H1 (cell line): ENCODE results near the gene LOXL4. TPM values are rescaled to one million over a fixed set of nuclear protein-coding genes. Genes with fewer than 3 reads are reported as not detected.

Experiments used
- CTCF ChIA-PET: fragments of 300-600 bp; sonication (Branson Sonifier 250); formaldehyde crosslinking; loops from one replicate; lab custom pipeline; 2021; ENCODE audit not compliant: partially characterized antibody; lab: Charles Lee
- POLR2A ChIA-PET: fragments of 300-600 bp; sonication (Branson Sonifier 250); formaldehyde crosslinking; loops from one replicate; lab custom pipeline; 2021; ENCODE audit warnings: inconsistent platforms; ENCODE audit not compliant: partially characterized antibody; lab: Charles Lee
- DNase-seq, 2 experiments: peaks; one replicate each; pipeline versions ENCODE4 v3.0.0 to v3.0.0-alpha.2; 2010 to 2022; ENCODE audit warnings: low spot score in 2 of 2, low read depth in 1 of 2, mixed read lengths in 1 of 2
- FAIRE-seq: peaks from 2 replicates; lab custom pipeline; 2011; peaks lifted over from hg19 to GRCh38; lab: Jason Lieb, UNC
- H2AFZ ChIP-seq: 2 replicates; pipeline ENCODE4 v1.8.1; 2012; ENCODE audit warnings: low read length, inconsistent platforms
- H2AK5ac ChIP-seq: 2 replicates; pipeline ENCODE4 v1.6.1; 2013; ENCODE audit warnings: low read depth, low read length
- H2BK120ac ChIP-seq: replicated peaks from 2 replicates; pipeline ENCODE3; 2013; ENCODE audit warnings: low read depth, low read length, inconsistent platforms
- H2BK12ac ChIP-seq: 2 replicates; pipeline ENCODE4 v1.6.1; 2013; ENCODE audit warnings: low read depth, low read length
- H2BK15ac ChIP-seq: 2 replicates; pipeline ENCODE4 v1.6.1; 2013; ENCODE audit warnings: low read length
- H2BK20ac ChIP-seq: 2 replicates; pipeline ENCODE4 v1.6.1; 2013; ENCODE audit warnings: low read length
- H2BK5ac ChIP-seq: 2 replicates; pipeline ENCODE4 v1.6.1; 2013; ENCODE audit warnings: low read depth, low read length
- H3K14ac ChIP-seq: 2 replicates; pipeline ENCODE4 v1.6.1; 2013; ENCODE audit warnings: inconsistent platforms; ENCODE audit not compliant: insufficient read length
- H3K18ac ChIP-seq: 2 replicates; pipeline ENCODE4 v1.6.1; 2013; ENCODE audit warnings: low read length; ENCODE audit errors: extremely low read depth
- H3K23ac ChIP-seq: 2 replicates; pipeline ENCODE4 v1.6.1; 2013; ENCODE audit warnings: inconsistent platforms; ENCODE audit not compliant: insufficient read length
- H3K23me2 ChIP-seq: 2 replicates; pipeline ENCODE4 v1.6.1; 2013; ENCODE audit warnings: low read depth, low read length
- H3K27ac ChIP-seq: 2 replicates; pipeline ENCODE4 v1.6.1; 2011; ENCODE audit warnings: low read depth, low read length, inconsistent platforms
- H3K27me3 ChIP-seq, 4 experiments: replicated peaks in 1 of 4; 1 replicate in 1 of 4; 2 replicates in 3 of 4; pipeline versions ENCODE4 v1.6.1 to v1.8.1; 2011 to 2013; ENCODE audit warnings: low read length in 3 of 4, mild to moderate bottlenecking in 3 of 4, inconsistent platforms in 2 of 4, mixed read lengths in 2 of 4, moderate library complexity in 1 of 4; ENCODE audit not compliant: control insufficient read depth in 3 of 4, insufficient read depth in 3 of 4; ENCODE audit errors: extremely low read depth in 1 of 4
- H3K36me3 ChIP-seq, 4 experiments: 2 replicates each; pipeline versions ENCODE4 v1.6.1 to v1.8.1; 2011 to 2013; ENCODE audit warnings: mild to moderate bottlenecking in 4 of 4, low read length in 3 of 4, moderate library complexity in 2 of 4, control low read depth in 1 of 4, inconsistent platforms in 1 of 4; ENCODE audit not compliant: insufficient read depth in 4 of 4, control insufficient read depth in 2 of 4
- H3K4ac ChIP-seq: replicated peaks from 2 replicates; pipeline ENCODE3; 2013; ENCODE audit warnings: low read length, low read depth, mixed read lengths, inconsistent platforms; ENCODE audit not compliant: insufficient read length
- H3K4me1 ChIP-seq, 4 experiments: replicated peaks in 1 of 4; 1 replicate in 1 of 4; 2 replicates in 3 of 4; pipeline versions ENCODE4 v1.6.1 to v1.8.1; 2011 to 2013; ENCODE audit warnings: low read length in 3 of 4, inconsistent platforms in 2 of 4, mixed read lengths in 1 of 4; ENCODE audit not compliant: insufficient read depth in 4 of 4, control insufficient read depth in 3 of 4
- H3K4me2 ChIP-seq, 2 experiments: 2 replicates each; pipeline versions ENCODE4 v1.6.1 to v1.8.1; 2011 to 2013; ENCODE audit warnings: low read depth in 2 of 2, low read length in 2 of 2, control low read depth in 1 of 2, inconsistent platforms in 1 of 2, mild to moderate bottlenecking in 1 of 2; ENCODE audit not compliant: insufficient read depth in 1 of 2
- H3K4me3 ChIP-seq, 4 experiments: fragments of 200-600, 300-600 bp in 1 of 4; sonication (generic), shearing (Covaris generic), sonication (Bioruptor Twin) in 1 of 4; 2 replicates each; pipeline versions ENCODE4 v1.5.1 to v1.8.1; 2011 to 2016; ENCODE audit warnings: low read length in 4 of 4, low read depth in 3 of 4, control low read depth in 2 of 4, inconsistent platforms in 2 of 4, mild to moderate bottlenecking in 2 of 4, mixed read lengths in 1 of 4, moderate library complexity in 1 of 4; ENCODE audit not compliant: insufficient read depth in 2 of 4; ENCODE audit errors: extremely low read depth in 1 of 4
- H3K56ac ChIP-seq: replicated peaks from 2 replicates; pipeline ENCODE3; 2013; ENCODE audit warnings: low read depth, mild to moderate bottlenecking, mixed read lengths, low read length, inconsistent platforms; ENCODE audit not compliant: insufficient read length
- H3K79me1 ChIP-seq: 2 replicates; pipeline ENCODE4 v1.6.1; 2013; ENCODE audit warnings: low read depth, low read length, control low read depth
- H3K79me2 ChIP-seq, 2 experiments: 2 replicates each; pipeline versions ENCODE4 v1.6.1 to v1.8.1; 2012 to 2013; ENCODE audit warnings: low read length in 2 of 2, mild to moderate bottlenecking in 2 of 2, inconsistent platforms in 1 of 2; ENCODE audit not compliant: insufficient read depth in 2 of 2, control insufficient read depth in 1 of 2
- H3K9ac ChIP-seq, 4 experiments: replicated peaks in 1 of 4; 1 replicate in 1 of 4; 2 replicates in 3 of 4; pipeline versions ENCODE4 v1.6.1 to v1.8.1; 2011 to 2013; ENCODE audit warnings: low read depth in 3 of 4, low read length in 3 of 4, control low read depth in 2 of 4, mild to moderate bottlenecking in 2 of 4, moderate library complexity in 2 of 4, inconsistent platforms in 1 of 4; ENCODE audit errors: extremely low read depth in 1 of 4
- H3K9me3 ChIP-seq, 2 experiments: 2 replicates each; pipeline versions ENCODE4 v1.6.1 to v1.8.1; 2012 to 2013; ENCODE audit warnings: mild to moderate bottlenecking in 2 of 2, moderate library complexity in 2 of 2, control low read depth in 1 of 2, inconsistent platforms in 1 of 2, low read depth in 1 of 2, low read length in 1 of 2, mixed read lengths in 1 of 2; ENCODE audit not compliant: insufficient read depth in 2 of 2
- H4K20me1 ChIP-seq, 2 experiments: replicated peaks in 1 of 2; 2 replicates each; pipeline versions ENCODE3 to v1.8.1; 2011 to 2013; ENCODE audit warnings: inconsistent platforms in 2 of 2, low read length in 2 of 2, mild to moderate bottlenecking in 1 of 2; ENCODE audit not compliant: insufficient read depth in 2 of 2, control insufficient read depth in 1 of 2
- H4K5ac ChIP-seq: 2 replicates; pipeline ENCODE4 v1.6.1; 2013; ENCODE audit warnings: low read length, low read depth, mixed read lengths, inconsistent platforms; ENCODE audit not compliant: insufficient read length
- H4K8ac ChIP-seq: 2 replicates; pipeline ENCODE4 v1.8.0; 2013; ENCODE audit warnings: mild to moderate bottlenecking, moderate library complexity, low read length, inconsistent platforms; ENCODE audit not compliant: insufficient read depth; ENCODE audit errors: extremely low read depth
- H4K91ac ChIP-seq: replicated peaks from 2 replicates; pipeline ENCODE3; 2013; ENCODE audit warnings: low read length, mixed read lengths, inconsistent platforms; ENCODE audit not compliant: insufficient read length
- FOSL1 ChIP-seq: IDR thresholded peaks from 2 replicates; pipeline ENCODE4 v1.6.1; 2011; ENCODE audit warnings: mild to moderate bottlenecking, low read depth, low read length, moderate library complexity; ENCODE audit not compliant: insufficient read depth
- HDAC6 ChIP-seq: IDR thresholded peaks from one replicate; pipeline ENCODE4 v1.7.1; 2012; ENCODE audit warnings: low read depth, mild to moderate bottlenecking, inconsistent platforms, low read length, moderate library complexity
- POU5F1 ChIP-seq: IDR thresholded peaks from 2 replicates; pipeline ENCODE4 v1.6.1; 2011; ENCODE audit warnings: low read depth, mild to moderate bottlenecking, low read length, moderate library complexity
- SAP30 ChIP-seq: fragments of 300-600 bp; sonication (generic); IDR thresholded peaks from 2 replicates; pipeline ENCODE4 v1.7.1; 2012; ENCODE audit warnings: low read length, moderate library complexity, mild to moderate bottlenecking, inconsistent platforms; ENCODE audit not compliant: insufficient read depth, insufficient replicate concordance
- SIRT6 ChIP-seq: IDR thresholded peaks from one replicate; pipeline ENCODE4 v1.7.1; 2012; ENCODE audit warnings: low read length, inconsistent platforms
- TAF1 ChIP-seq: IDR thresholded peaks from 2 replicates; pipeline ENCODE4 v1.6.1; 2011; ENCODE audit warnings: mild to moderate bottlenecking, low read depth, low read length
- TBP ChIP-seq: IDR thresholded peaks from 2 replicates; pipeline ENCODE4 v1.6.1; 2011; ENCODE audit warnings: low read depth, low read length, improper control_type of control experiment
- TEAD4 ChIP-seq: IDR thresholded peaks from 2 replicates; pipeline ENCODE4 v1.6.1; 2012; ENCODE audit warnings: low read depth, low read length, inconsistent platforms, mixed read lengths
- WGBS, 2 experiments: shearing (Covaris generic) in 1 of 2; methylation state at CpG; one replicate each; pipeline versions ENCODE4 v1.1.6 to v1.1.7; 2013 to 2015; ENCODE audit warnings: low lambda C conversion rate in 2 of 2, mixed read lengths in 2 of 2, inconsistent platforms in 1 of 2, low coverage in 1 of 2, missing lambda C conversion rate in 1 of 2; ENCODE audit not compliant: insufficient replicate concordance in 2 of 2, insufficient coverage in 1 of 2, insufficient read length in 1 of 2; ENCODE audit errors: extremely low coverage in 1 of 2, missing lambda C conversion rate in 1 of 2; 5-methylcytosine and 5-hydroxymethylcytosine counted together
- polyA plus RNA-seq, 7 experiments: library from polyadenylated mRNA; depleted of rRNA in 3 of 7; stranded (reverse) in 5 of 7; unstranded in 2 of 7; fragments of >200 nt in 5 of 7; fragments of 200-250 nt in 2 of 7; gene quantifications; 1 replicate in 5 of 7; 2 replicates in 1 of 7; 4 replicates in 1 of 7; pipeline versions ENCODE4 v1.2.1 to v1.2.3, GENCODE V29; 2011 to 2013; ENCODE audit warnings: missing spikeins in 2 of 7, mixed read lengths in 2 of 7
- total RNA-seq: library from RNA; stranded (reverse); fragmentation: NEBNext Ultra II Directional; extraction: Animal tissue kit (Norgen Biotek cat#: 25700); gene quantifications from 2 replicates; pipeline ENCODE4 v1.2.1, GENCODE V29; 2021
- TF ChIP-seq, protein P1 (sequence below), 3 experiments: IDR thresholded peaks; 1 replicate in 2 of 3; 2 replicates in 1 of 3; pipeline versions ENCODE4 v1.5.1 to v1.6.1; 2011; ENCODE audit warnings: low read length in 3 of 3, mild to moderate bottlenecking in 3 of 3, inconsistent platforms in 2 of 3, low read depth in 1 of 3, moderate library complexity in 1 of 3; ENCODE audit not compliant: insufficient read depth in 1 of 3; ENCODE audit errors: control extremely low read depth in 1 of 3

The LOXL4 gene
- total and polyA plus RNA-seq, 2 of the 8 experiments (the other 6 are each of a cell fraction or from before 2014, with no cell fraction given) = 0.13 to 0.27 TPM

DNA sequence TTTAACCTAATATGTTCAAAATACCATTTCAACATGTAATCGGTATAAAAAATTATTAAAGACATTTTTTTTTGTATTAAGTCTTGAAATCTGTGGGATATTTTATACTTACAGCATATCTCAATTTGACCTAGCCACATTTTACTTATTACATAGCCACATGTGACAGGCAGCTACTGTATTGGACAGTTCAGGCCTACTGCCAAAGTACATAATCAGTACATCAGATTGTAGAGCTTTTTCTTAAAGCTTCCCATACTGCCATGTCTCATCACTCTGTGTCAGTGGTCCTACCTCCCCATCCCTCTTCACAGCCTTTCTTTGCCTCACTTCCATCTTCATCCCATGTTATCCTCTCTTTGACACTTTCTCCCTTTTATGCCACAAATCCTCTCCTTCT, 43.0 kb downstream of the LOXL4 start:
- no peak overlapping the region for H3K27ac ChIP-seq
- DNase-seq (no peak), FAIRE-seq (no peak)
- no peak overlapping the region for H2AK5ac ChIP-seq
- no peaks in the 10 kb centered on the region; a peak in 1 of 4 replicates for H3K9me3 ChIP-seq
- H3K79me1 ChIP-seq = no peaks in the 10 kb centered on the region
- no peak overlapping the region for H2BK20ac ChIP-seq
- no peak overlapping the region for H3K14ac ChIP-seq
- H3K23ac ChIP-seq = no peak overlapping the region
- H3K23me2 ChIP-seq = no peaks in the 10 kb centered on the region
- no peak overlapping the region for H3K4ac ChIP-seq
- H3K4me2 ChIP-seq = no peak overlapping the region
- no peak overlapping the region for H2BK12ac ChIP-seq
- no peaks in the 10 kb centered on the region for H3K27me3 ChIP-seq
- no peak overlapping the region for H2BK5ac ChIP-seq
- H2AFZ ChIP-seq = no peak overlapping the region
- ChIA-PET CTCF (interaction anchor here (0.6 to 1.1 kb wide), 2 partner anchors 43 to 1584 kb away, joined by 3 to 4 read pairs; no protein-coding TSS in a partner anchor), POLR2A (interaction anchor here (0.6 kb wide), 1 partner anchor 167 kb away, joined by 3 read pairs; no protein-coding TSS in a partner anchor)
- H4K91ac ChIP-seq = no peak overlapping the region
- H3K4me1 ChIP-seq = peaks cover 0 to 5% (median 3%) of the 10 kb centered on the region in 4 experiments; a peak in 5 of 7 replicates
- no peak overlapping the region for H3K4me3 ChIP-seq
- H3K79me2 ChIP-seq = peaks cover 0 to 9% of the 10 kb centered on the region in 2 experiments; a peak in 1 of 4 replicates
- TF ChIP-seq TAF1 = no peak
- no peak for TF ChIP-seq SIRT6
- TF ChIP-seq TBP = no peak
- TF ChIP-seq SAP30 = no peak
- no peak for TF ChIP-seq TEAD4
- TF ChIP-seq POU5F1 = no peak
- TF ChIP-seq HDAC6 = no peak
- TF ChIP-seq, protein P1, sequence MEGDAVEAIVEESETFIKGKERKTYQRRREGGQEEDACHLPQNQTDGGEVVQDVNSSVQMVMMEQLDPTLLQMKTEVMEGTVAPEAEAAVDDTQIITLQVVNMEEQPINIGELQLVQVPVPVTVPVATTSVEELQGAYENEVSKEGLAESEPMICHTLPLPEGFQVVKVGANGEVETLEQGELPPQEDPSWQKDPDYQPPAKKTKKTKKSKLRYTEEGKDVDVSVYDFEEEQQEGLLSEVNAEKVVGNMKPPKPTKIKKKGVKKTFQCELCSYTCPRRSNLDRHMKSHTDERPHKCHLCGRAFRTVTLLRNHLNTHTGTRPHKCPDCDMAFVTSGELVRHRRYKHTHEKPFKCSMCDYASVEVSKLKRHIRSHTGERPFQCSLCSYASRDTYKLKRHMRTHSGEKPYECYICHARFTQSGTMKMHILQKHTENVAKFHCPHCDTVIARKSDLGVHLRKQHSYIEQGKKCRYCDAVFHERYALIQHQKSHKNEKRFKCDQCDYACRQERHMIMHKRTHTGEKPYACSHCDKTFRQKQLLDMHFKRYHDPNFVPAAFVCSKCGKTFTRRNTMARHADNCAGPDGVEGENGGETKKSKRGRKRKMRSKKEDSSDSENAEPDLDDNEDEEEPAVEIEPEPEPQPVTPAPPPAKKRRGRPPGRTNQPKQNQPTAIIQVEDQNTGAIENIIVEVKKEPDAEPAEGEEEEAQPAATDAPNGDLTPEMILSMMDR (IDR thresholded peaks at IDR 0.05; ENCODE audit: control extremely low read depth in 1 of 3, insufficient read depth in 1 of 3, low read depth in 1 of 3, low read length in 3 of 3) = no peak
- no peak for TF ChIP-seq FOSL1
- H3K18ac ChIP-seq = no peak overlapping the region
- no peak overlapping the region for H2BK120ac ChIP-seq
- peaks cover 2 to 3% of the 10 kb centered on the region in 2 experiments for H4K20me1 ChIP-seq
- no peak overlapping the region for H2BK15ac ChIP-seq
- no peak overlapping the region for H3K56ac ChIP-seq
- no peak overlapping the region for H4K5ac ChIP-seq
- no peak overlapping the region for H4K8ac ChIP-seq
- WGBS, 2 experiments = 88% methylated on average over 1 of the region's 1 CpG; no CpG with 5 or more reads in 1 of the 2 experiments
- no peaks in the 10 kb centered on the region; a peak in 1 of 8 replicates for H3K36me3 ChIP-seq
- peak overlapping the region in 1 of 4 experiments; percentile 13; a peak in 1 of 7 replicates for H3K9ac ChIP-seq
